ENCODE results near the gene PDE3B. TPM values are rescaled to one million over a fixed set of nuclear protein-coding genes. Genes with fewer than 3 reads are reported as not detected.
A peak's percentile ranks its signal among the peaks of the same experiment; 100 is the strongest.

The PDE3B gene
- total and polyA plus RNA-seq, 11 donors: 2.4 to 17.0 (median 10.0) TPM

DNA sequence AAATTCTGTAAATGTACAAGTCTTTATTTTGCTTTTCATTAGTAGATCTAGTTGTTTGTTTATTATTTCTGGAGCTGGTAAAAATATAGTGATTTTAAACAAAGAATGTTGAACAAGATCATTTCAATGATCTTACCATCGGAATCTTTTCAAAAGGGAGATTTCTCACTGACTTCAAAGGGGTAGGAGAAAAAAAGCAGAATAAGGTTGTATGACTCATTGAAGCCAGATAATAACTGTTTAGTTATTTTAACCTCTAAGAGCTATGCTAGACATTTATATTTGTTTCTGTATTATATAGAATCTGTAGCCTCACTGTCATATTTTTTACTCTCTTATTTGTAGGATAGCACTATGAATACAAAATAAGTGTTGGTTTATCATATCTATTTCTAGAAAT, 8.1 kb upstream of the PDE3B start:
- ATAC-seq: no peak
- Histone ChIP-seq H3K36me3 (no peaks in the 10 kb centered on the region), H3K4me1 (peaks cover 0 to 21% (median 0%) of the 10 kb centered on the region in 12 donors), H3K27ac (peak overlapping the region in 2 of 12 donors; percentile 27 to 67), H3K9me3 (no peaks in the 10 kb centered on the region), H3K4me3 (no peak overlapping the region), H3K27me3 (no peaks in the 10 kb centered on the region)
- no peak for TF ChIP-seq POLR2A (IDR thresholded peaks at IDR 0.05)
- TF ChIP-seq, protein P1, sequence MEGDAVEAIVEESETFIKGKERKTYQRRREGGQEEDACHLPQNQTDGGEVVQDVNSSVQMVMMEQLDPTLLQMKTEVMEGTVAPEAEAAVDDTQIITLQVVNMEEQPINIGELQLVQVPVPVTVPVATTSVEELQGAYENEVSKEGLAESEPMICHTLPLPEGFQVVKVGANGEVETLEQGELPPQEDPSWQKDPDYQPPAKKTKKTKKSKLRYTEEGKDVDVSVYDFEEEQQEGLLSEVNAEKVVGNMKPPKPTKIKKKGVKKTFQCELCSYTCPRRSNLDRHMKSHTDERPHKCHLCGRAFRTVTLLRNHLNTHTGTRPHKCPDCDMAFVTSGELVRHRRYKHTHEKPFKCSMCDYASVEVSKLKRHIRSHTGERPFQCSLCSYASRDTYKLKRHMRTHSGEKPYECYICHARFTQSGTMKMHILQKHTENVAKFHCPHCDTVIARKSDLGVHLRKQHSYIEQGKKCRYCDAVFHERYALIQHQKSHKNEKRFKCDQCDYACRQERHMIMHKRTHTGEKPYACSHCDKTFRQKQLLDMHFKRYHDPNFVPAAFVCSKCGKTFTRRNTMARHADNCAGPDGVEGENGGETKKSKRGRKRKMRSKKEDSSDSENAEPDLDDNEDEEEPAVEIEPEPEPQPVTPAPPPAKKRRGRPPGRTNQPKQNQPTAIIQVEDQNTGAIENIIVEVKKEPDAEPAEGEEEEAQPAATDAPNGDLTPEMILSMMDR (IDR thresholded peaks at IDR 0.05): no peak
- 79 to 88% (median 83%) methylated on average over 1 of the region's 1 CpG for whole genome bisulfite sequencing, 4 donors
- intact Hi-C loops (cut with DNase I): no loop called here
- no peak for DNase-seq

DNA sequence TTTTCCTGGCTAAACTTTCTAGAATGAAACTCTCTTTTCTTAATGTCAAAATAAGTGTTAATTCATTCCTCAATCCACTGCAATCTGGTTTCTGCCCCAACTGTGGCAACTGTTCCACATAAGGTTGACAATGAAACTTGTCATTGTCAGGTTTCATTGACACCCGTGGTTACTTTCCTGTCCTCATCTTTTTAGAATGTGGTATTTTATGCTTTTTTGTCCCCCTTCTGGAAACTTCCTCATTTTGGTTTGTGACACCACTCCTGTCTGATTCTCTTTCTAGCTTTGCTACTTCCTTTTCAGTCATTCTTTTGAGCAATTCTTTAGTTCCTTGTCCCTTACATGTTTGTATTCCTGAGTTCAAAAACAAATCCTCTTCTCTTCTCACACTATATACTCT, 7.5 kb upstream of the PDE3B start:
- no peak for TF ChIP-seq POLR2A (IDR thresholded peaks at IDR 0.05)
- TF ChIP-seq, protein P1 (IDR thresholded peaks at IDR 0.05): no peak
- Histone ChIP-seq H3K36me3 (no peaks in the 10 kb centered on the region), H3K4me1 (peaks cover 0 to 21% (median 0%) of the 10 kb centered on the region in 12 donors), H3K9me3 (no peaks in the 10 kb centered on the region), H3K4me3 (no peak overlapping the region), H3K27ac (peak overlapping the region in 2 of 12 donors; percentile 27 to 67), H3K27me3 (no peaks in the 10 kb centered on the region)
- ATAC-seq (peak in 1 of 4 donors; percentile 26), DNase-seq (no peak)
- WGBS, 4 donors: 59 to 67% (median 64%) methylated on average over 1 of the region's 1 CpG
- intact Hi-C loops (cut with DNase I): no loop called here

DNA sequence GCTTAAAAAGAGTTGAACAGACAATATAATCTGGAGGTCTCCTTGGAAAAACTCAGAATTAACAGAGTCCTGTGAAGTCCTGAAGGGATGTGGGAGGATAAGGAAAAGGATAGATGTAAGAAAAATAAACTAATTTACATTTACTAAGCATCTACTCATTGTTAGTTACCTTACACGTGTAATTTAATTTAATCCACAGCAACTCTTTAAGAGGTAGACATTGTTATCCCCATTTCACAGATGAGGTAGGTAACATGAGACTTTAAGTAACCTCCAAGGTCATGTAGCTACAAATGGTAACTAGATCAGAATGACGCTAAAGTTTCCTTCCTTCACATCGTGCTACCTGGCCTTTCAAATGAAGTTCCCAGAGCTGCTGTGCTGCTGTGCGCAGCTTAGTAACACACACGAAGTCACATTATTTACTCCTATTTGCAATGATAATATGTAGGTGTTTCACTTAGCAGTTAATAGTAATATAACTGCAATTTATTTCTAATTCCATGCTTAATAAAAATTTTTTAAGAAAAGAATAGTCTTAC, 5.7 kb upstream of the PDE3B start:
- TF ChIP-seq POLR2A (IDR thresholded peaks at IDR 0.05): no peak
- TF ChIP-seq, protein P1 (IDR thresholded peaks at IDR 0.05): no peak
- no peaks in the 10 kb centered on the region for H3K9me3 ChIP-seq
- no peaks in the 10 kb centered on the region for H3K27me3 ChIP-seq
- H3K4me3 ChIP-seq: no peak overlapping the region
- no peak overlapping the region for H3K27ac ChIP-seq
- no peaks in the 10 kb centered on the region for H3K36me3 ChIP-seq
- peaks cover 0 to 24% (median 0%) of the 10 kb centered on the region in 12 donors for H3K4me1 ChIP-seq
- ATAC-seq (no peak), DNase-seq (no peak)
- intact Hi-C loops (cut with DNase I): no loop called here
- WGBS, 4 donors: 81 to 85% (median 84%) methylated on average over 5 of the region's 5 CpGs

DNA sequence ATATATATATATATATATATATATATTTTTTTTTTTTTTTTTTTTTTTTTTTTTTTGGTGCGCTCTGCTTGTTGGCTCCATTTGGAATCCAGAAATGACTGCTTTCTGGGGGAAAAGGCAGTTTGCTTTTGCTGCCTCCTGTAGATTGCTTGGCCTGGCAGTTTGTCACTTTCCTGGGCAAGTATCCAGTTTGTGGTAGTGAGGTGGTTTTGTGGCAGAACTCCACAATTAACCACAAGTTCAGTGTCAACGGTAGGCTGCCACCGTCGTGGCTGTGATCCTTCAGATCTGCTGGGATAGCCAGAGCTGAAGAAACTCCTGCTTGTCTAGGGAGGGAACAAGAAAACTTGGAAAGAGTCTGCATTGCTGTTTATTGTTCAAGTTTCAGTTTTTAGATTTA, 5.0 kb upstream of the PDE3B start:
- Histone ChIP-seq H3K9me3 (no peaks in the 10 kb centered on the region), H3K27me3 (no peaks in the 10 kb centered on the region), H3K36me3 (no peaks in the 10 kb centered on the region), H3K27ac (no peak overlapping the region), H3K4me1 (peaks cover 0 to 27% (median 0%) of the 10 kb centered on the region in 12 donors), H3K4me3 (no peak overlapping the region)
- intact Hi-C loops (cut with DNase I): no loop called here
- DNase-seq (no peak), ATAC-seq (no peak)
- TF ChIP-seq POLR2A (IDR thresholded peaks at IDR 0.05): no peak
- TF ChIP-seq, protein P1 (IDR thresholded peaks at IDR 0.05): no peak
- whole genome bisulfite sequencing, 4 donors: 49 to 82% (median 73%) methylated on average over 4 of the region's 4 CpGs

Data from heart left ventricle (tissue), 16 donors.